ENCODE results near the gene MND1. TPM values are rescaled to one million over a fixed set of nuclear protein-coding genes. Genes with fewer than 3 reads are reported as not detected.
A peak's percentile ranks its signal among the peaks of the same experiment; 100 is the strongest.
"Not testable (repeated sequence)": the region's sequence is repeated elsewhere in the genome, so short reads cannot be mapped to it uniquely, and the experiment has no call there.

Gene MND1
- total RNA-seq, 2 donors from 2014 or later, result 27.9 to 31.1 TPM

DNA sequence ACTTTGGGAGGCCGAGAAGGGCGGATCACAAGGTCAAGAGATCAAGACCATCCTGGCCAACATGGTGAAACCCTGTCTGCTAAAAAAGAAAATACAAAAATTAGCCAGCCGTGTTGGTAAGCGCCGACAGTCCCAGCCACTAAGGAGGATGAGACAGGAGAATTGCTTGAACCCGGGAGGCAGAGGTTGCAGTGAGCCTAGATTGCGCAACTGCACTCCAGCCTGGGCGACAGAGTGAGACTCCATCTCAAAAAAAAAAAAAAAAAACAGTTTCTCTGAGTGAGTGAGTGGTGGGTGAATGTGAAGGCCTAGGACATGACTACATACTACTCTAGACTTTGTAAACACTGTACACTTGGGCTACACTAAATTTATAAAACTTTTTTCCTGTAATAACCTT lies 72.0 kb downstream of the MND1 start:
- not testable (repeated sequence) for H3K27ac Mint-ChIP-seq; ATAC-seq; H3K36me3 Mint-ChIP-seq; H3K9me3 Mint-ChIP-seq; DNase-seq (ENCODE audit: low spot score in 2 of 2)

GRCh38 chr4:153418121-153418520 lies 73.6 kb downstream of the MND1 start:
- H3K27ac Mint-ChIP-seq, result no peak overlapping the region
- no peak for DNase-seq (ENCODE audit: low spot score in 2 of 2)
- peaks cover 0 to 4% of the 10 kb centered on the region in 2 donors for H3K36me3 Mint-ChIP-seq
- ATAC-seq, result peak in 1 of 2 donors; percentile 46
- no peaks in the 10 kb centered on the region for H3K9me3 Mint-ChIP-seq

DNA sequence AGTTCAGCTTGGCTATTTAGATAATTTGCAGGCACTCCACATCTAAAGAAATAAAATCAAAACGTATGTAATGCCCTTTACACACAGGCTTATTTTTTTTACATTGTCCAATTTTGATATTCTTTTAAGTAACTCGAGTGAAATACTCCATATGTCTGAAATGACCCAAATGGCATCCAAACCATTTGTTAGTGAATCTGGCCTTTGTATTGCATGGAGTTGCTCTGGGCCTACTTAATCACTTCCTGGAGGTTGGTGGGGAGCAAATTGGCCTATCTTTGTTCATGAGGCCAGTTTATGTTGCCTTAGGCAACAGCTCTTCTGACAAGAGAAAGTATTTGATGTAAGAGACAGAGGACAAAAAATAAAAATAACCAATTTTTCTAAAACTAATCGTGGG lies 74.1 kb downstream of the MND1 start:
- no peak overlapping the region for H3K27ac Mint-ChIP-seq

GRCh38 chr4:153419029-153419428 lies 74.5 kb downstream of the MND1 start:
- no peak for DNase-seq (ENCODE audit: low spot score in 2 of 2)
- H3K9me3 Mint-ChIP-seq, result no peaks in the 10 kb centered on the region
- no peak for ATAC-seq
- H3K27ac Mint-ChIP-seq, result no peak overlapping the region
- no peaks in the 10 kb centered on the region for H3K36me3 Mint-ChIP-seq

More for the DNA sequence above, 74.1 kb downstream of the MND1 start:
- Mint-ChIP-seq H3K9me3 (no peaks in the 10 kb centered on the region), H3K36me3 (peaks cover 0 to 4% of the 10 kb centered on the region in 2 donors)
- ATAC-seq (no peak), DNase-seq (ENCODE audit: low spot score in 2 of 2) (no peak)

DNA sequence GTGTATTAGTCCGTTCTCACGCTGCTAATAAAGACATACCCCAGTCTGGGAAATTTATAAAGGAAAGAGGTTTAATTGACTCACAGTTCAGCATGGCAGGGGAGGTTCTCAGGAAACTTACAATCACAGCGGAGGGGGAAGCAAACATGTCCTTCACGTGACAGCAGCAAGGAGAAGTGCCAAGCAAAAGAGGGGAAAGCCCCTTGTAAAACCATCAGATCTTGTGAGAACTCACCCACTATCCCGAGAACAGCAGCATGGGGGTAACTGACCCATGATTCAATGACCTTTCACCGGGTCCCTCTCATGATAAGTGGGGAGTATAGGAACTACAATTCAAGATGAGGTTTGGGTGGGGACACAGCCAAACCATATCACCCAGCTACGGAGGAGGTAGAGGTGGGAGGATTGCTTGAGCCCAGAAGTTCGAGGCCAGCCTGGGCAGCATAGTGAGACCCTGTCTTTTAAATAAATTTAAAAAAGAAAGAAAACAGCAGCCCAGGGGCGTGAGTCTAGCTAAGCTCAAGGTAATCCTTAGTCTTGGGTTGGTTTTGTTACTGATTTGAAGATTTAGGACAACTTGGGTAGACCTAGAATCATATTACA lies 75.3 kb downstream of the MND1 start:
- no peak overlapping the region for H3K27ac Mint-ChIP-seq
- no peak for ATAC-seq
- no peaks in the 10 kb centered on the region for H3K9me3 Mint-ChIP-seq
- no peak for DNase-seq (ENCODE audit: low spot score in 2 of 2)
- H3K36me3 Mint-ChIP-seq, result no peaks in the 10 kb centered on the region

DNA sequence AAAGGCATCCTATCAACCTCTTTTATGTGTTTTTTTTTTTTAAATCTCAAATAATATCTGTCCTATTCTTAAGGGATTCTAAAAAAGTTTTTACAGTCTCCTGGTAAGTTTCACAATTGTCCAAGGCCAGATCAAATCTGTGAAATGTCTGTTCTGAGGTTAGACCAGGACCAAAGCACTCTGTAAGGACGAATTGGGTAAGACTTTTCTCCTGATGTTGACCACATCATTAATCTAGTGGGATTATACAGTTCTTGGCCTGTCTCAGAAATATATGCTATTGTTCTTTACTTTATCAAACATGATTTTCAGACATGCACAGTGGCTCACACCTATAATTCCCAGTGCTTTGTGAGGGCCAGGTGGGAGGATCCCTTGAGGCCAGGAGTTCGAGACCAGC lies 75.9 kb downstream of the MND1 start:
- Mint-ChIP-seq H3K9me3 (no peaks in the 10 kb centered on the region), H3K36me3 (no peaks in the 10 kb centered on the region), H3K27ac (no peak overlapping the region)
- DNase-seq (ENCODE audit: low spot score in 2 of 2), result no peak
- ATAC-seq, result no peak

- peak; percentile 74 to 75 for ATAC-seq
Observed at GRCh38 chr4:153421941-153422340, 77.5 kb downstream of the MND1 start.

DNA sequence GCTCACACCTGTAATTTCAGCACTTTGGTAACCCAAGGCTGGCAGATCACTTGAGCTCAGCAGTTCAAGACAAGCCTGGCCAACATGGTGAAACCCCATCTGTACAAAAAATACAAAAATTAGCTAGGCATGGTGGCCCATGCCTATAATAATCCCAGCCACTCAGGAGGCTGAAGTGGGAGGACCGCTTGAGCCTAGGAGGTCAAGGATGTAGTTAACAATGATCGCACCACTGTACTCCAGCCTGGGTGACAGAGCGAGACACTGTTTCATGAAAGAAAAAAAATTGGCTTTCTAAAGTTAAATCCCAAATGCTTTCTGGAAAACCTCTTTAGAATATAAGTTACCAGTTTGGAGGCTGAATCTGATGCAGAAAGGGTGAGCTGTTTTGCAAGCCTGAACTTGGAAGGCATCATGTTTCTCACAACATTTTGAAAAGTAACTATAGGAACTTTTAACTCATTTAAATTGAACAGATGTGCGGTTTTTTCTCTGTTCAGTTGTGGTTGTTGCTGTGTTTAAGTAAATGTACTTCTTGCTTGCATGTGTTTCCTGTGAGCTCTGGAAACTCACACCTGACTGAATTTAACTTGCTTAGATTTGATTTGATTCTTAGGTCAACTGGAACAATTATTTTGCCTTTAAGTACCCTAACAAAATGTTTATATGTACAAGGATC lies 81.9 kb downstream of the MND1 start:
- peaks cover 4 to 12% of the 10 kb centered on the region in 2 donors for H3K36me3 Mint-ChIP-seq
- H3K9me3 Mint-ChIP-seq, result no peaks in the 10 kb centered on the region
- H3K27ac Mint-ChIP-seq, result no peak overlapping the region
- DNase-seq (ENCODE audit: low spot score in 2 of 2) (no peak), ATAC-seq (peak; percentile 61 to 75)

More at GRCh38 chr4:153421941-153422340, 77.5 kb downstream of the MND1 start:
- H3K27ac Mint-ChIP-seq, result no peak overlapping the region
- H3K36me3 Mint-ChIP-seq, result no peaks in the 10 kb centered on the region
- no peak for DNase-seq (ENCODE audit: low spot score in 2 of 2)
- H3K9me3 Mint-ChIP-seq, result no peaks in the 10 kb centered on the region

DNA sequence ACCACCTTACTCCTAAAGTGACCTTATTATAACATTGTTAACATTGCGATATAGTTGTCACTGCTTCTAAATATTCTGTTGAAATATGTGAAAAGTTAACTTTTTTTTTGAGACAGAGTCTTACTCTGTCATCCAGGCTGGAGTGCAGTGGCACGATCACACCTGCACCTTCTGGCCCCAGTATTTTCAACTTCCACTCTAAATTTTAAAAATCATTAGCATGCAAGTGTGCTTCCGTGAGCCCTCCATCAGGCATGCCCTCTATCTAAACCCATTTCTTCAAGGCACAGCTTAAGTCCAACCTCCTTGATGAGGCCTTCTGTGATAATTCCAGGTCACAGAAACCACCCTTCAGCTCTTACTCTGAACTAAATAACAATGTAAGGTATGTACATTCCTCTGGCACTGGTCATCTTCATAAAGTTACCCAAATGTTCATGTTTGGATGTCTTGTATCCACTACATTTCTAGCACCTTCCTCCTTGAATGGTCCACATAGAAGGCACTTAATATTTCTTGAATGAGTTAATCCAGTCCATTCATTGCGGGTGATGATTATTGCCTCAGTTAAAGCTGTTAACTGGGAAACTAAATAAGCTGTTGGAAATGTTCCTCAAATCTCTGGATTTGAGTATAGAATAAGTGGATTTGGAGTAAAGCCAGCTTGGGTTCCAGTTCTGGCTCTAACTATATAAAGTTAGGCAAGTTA lies 83.0 kb downstream of the MND1 start:
- DNase-seq (ENCODE audit: low spot score in 2 of 2), result no peak
- peak overlapping the region in 1 of 2 donors; percentile 38 for H3K27ac Mint-ChIP-seq
- no peaks in the 10 kb centered on the region for H3K9me3 Mint-ChIP-seq
- H3K36me3 Mint-ChIP-seq, result peaks cover 4 to 12% of the 10 kb centered on the region in 2 donors
- no peak for ATAC-seq

- peaks cover 4 to 12% of the 10 kb centered on the region in 2 donors for H3K36me3 Mint-ChIP-seq
- DNase-seq (ENCODE audit: low spot score in 2 of 2) (no peak), ATAC-seq (no peak)
- H3K27ac Mint-ChIP-seq, result peak overlapping the region in 1 of 2 donors; percentile 38
- no peaks in the 10 kb centered on the region for H3K9me3 Mint-ChIP-seq
Observed at GRCh38 chr4:153428941-153429475, 84.5 kb downstream of the MND1 start.

DNA sequence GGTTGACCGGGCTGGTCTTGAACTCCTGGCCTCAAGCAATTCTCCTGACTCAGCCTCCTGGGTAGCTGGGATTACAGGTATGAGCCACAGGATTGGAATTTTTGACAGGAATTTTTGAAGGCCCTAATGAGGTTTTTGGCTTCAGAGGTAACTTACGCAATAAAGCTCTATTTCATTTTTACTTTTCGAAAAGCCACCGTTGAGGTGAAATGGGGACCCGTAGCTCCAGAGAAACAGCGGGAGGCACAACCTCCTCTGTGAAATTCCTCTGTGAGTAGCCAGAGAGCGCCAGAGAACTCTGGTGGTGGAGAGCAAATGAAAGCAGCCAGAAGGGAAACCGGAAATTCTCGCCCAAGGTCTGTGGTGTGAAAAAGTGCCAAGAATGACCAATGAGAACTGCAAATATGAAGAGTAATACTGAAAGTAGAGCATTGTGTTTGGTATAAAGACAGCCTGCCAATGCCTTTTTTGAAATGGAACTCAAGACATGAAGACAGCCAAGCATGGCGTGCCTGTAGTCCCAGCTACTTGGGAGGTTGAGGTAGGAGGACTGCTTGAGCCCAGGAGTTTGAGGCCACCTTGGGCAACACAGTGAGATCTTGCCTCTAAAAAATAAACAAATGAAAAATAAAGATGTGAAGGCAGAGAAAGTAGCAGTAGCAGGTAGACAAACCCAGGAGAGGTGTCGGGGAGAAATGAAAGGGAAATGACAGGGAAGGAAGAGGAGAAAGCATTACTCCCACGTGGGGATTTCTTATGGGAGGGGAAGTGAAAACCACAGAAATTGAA lies 88.7 kb downstream of the MND1 start:
- peak overlapping the region; percentile 86 to 94 for H3K27ac Mint-ChIP-seq
- H3K9me3 Mint-ChIP-seq, result no peaks in the 10 kb centered on the region
- peak; percentile 69 to 83 for DNase-seq (ENCODE audit: low spot score in 2 of 2)
- peaks cover 4 to 6% of the 10 kb centered on the region in 2 donors for H3K36me3 Mint-ChIP-seq
- ATAC-seq, result peak; percentile 80 to 87

DNA sequence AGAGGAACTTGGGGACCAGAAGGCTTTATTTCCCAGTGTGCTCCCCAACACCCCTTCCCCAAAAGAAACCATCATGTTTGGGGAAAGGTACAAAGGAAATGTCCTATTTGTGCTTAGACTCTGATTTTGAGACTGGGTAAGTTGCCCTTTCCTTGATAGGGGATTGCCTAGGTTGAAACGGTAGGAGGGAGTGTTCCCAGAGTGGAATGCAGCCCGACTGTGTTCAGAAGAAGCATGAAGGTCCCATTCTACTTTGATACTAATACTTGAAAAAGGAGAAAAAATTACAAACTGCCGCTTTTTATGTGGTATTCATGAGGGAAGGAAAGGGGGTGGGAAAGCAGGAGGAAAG lies 89.2 kb downstream of the MND1 start:
- peaks cover 4 to 6% of the 10 kb centered on the region in 2 donors for H3K36me3 Mint-ChIP-seq
- peak overlapping the region; percentile 40 to 86 for H3K27ac Mint-ChIP-seq
- ATAC-seq (peak in 1 of 2 donors; percentile 10), DNase-seq (ENCODE audit: low spot score in 2 of 2) (no peak)
- no peaks in the 10 kb centered on the region for H3K9me3 Mint-ChIP-seq

DNA sequence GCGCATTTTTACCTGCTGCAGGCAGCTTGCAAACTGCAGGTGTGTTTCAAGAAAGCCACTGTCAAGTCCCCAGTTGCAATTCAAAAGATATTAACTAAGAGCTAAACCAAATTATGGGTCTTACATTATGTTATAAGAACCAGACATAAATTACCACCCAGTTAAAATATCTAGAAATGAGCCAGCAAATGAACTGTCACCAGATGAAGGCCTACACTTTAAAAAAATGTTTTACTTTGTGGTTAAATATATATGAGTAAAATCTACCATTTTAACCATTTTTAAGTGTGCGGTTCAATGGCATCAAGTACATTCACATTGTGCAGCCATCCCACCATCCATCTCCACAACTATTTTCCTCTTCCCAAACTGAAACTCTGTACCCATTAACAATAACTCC lies 89.7 kb downstream of the MND1 start:
- DNase-seq (ENCODE audit: low spot score in 2 of 2) (no peak), ATAC-seq (peak; percentile 7 to 55)
- Mint-ChIP-seq H3K27ac (peak overlapping the region; percentile 40 to 86), H3K9me3 (no peaks in the 10 kb centered on the region), H3K36me3 (peaks cover 4 to 6% of the 10 kb centered on the region in 2 donors)

DNA sequence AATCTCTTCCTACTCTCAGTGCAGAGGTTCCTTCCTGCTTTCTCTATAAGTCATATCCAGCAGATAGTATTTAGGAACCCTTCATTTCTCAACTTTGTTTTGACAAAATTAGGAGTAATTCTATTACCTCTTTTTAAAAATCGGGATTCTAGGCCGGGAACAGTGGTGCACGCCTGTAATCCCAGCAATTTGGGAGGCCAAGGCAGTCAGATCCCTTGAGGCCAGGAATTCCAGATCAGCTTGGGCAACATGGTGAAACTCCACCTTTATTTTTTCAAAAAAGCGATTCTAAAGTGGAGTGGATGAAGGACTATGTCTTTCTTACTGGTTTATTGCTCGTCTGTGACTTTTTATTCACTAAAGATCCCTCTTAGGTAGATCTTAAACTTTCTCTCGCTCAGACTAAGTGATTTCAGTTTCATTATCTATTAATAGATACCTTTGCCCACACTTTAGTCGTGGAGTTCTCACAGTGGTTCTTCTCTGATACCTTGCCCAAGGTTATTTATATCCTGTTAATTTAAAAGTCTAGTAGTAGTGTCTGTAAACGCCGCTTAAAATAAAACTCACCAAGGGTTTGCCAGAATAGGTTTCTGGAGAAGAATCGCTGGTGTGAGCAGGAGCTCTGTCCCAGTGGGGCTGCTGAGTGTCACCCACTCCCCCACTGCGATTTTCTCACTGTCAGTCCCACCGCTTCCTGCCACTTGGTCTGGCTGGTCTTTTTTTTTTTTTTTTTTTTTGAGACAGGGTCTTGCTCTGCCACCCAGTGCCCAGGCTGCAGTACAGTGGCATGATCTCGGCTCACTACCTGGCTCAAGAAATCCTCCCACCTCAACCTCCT lies 94.6 kb downstream of the MND1 start:
- Mint-ChIP-seq H3K27ac (peak overlapping the region; percentile 89 to 91), H3K36me3 (no peaks in the 10 kb centered on the region), H3K9me3 (no peaks in the 10 kb centered on the region)
- DNase-seq (ENCODE audit: low spot score in 2 of 2) (peak in 1 of 2 donors; percentile 25), ATAC-seq (peak; percentile 62 to 82)

GRCh38 chr4:153439831-153440230 lies 95.3 kb downstream of the MND1 start:
- H3K9me3 Mint-ChIP-seq, result no peaks in the 10 kb centered on the region
- no peak for ATAC-seq

GRCh38 chr4:153440475-153440874 lies 96.0 kb downstream of the MND1 start:
- Mint-ChIP-seq H3K9me3 (no peaks in the 10 kb centered on the region), H3K27ac (no peak overlapping the region), H3K36me3 (no peaks in the 10 kb centered on the region)
- ATAC-seq, result no peak
- no peak for DNase-seq (ENCODE audit: low spot score in 2 of 2)

More at GRCh38 chr4:153439831-153440230, 95.3 kb downstream of the MND1 start:
- H3K36me3 Mint-ChIP-seq, result no peaks in the 10 kb centered on the region
- no peak for DNase-seq (ENCODE audit: low spot score in 2 of 2)
- peak overlapping the region in 1 of 2 donors; percentile 89 for H3K27ac Mint-ChIP-seq
